K562 (cell line): ENCODE results near the gene SNRNP48. TPM values are rescaled to one million over a fixed set of nuclear protein-coding genes. Genes with fewer than 3 reads are reported as not detected.
A peak's percentile ranks its signal among the peaks of the same experiment; 100 is the strongest.

Source experiments
- ATAC-seq: fragments of 200-7000 bp; cut with Tn5 transposase; 3 replicates; pipeline ENCODE4 v1.9.1; 2020; ENCODE audit warnings: moderate library complexity
- BruUV-seq: library from RNA; stranded (reverse); fragments of 400-500 nt; replicated peaks from 2 replicates; lab custom pipeline; 2021; lab: Mats Ljungman, UMichigan
- CTCF ChIA-PET: fragments of 300-600 bp; formaldehyde crosslinking; extraction: SDS; loops from one replicate; lab custom pipeline; 2021; ENCODE audit warnings: low intra/inter-chr PET ratio; lab: Yijun Ruan, JAX
- POLR2A ChIA-PET: fragments of 300-600, 350-650 bp; sonication (Branson Sonifier 250); formaldehyde crosslinking; extraction: SDS; loops from one replicate; lab custom pipeline; 2021; ENCODE audit warnings: antibody characterized with exemption, inconsistent platforms; lab: Yijun Ruan, JAX
- DNase-seq, 4 experiments: peaks; one replicate each; pipeline versions ENCODE4 v3.0.0 to v3.0.0-alpha.2; 2011 to 2018; ENCODE audit warnings: low spot score in 3 of 4, mixed read lengths in 3 of 4; ENCODE audit errors: extremely low read depth in 1 of 4
- FAIRE-seq: peaks from 2 replicates; lab custom pipeline; 2011; peaks lifted over from hg19 to GRCh38; lab: Jason Lieb, UNC
- H2AFZ ChIP-seq: 2 replicates; pipeline ENCODE4 v1.6.0; 2011; ENCODE audit warnings: low read depth, low read length, control low read depth, inconsistent platforms
- H3K27ac ChIP-seq: fragments of 200-600 bp; 3 replicates; pipeline ENCODE4 v1.8.0; 2011; ENCODE audit warnings: low read depth, mild to moderate bottlenecking, control low read depth, inconsistent platforms, low read length, moderate library complexity, mixed read lengths; ENCODE audit errors: extremely low read depth
- H3K27me3 ChIP-seq, 2 experiments: fragments of 300-600 bp in 1 of 2; 2 replicates in 1 of 2; 3 replicates in 1 of 2; pipeline versions ENCODE4 v1.6.0 to v1.8.0; 2011; ENCODE audit warnings: inconsistent platforms in 2 of 2, low read length in 2 of 2, mild to moderate bottlenecking in 1 of 2, mixed read lengths in 1 of 2, moderate library complexity in 1 of 2; ENCODE audit not compliant: control insufficient read depth in 2 of 2, insufficient read depth in 2 of 2
- H3K36me3 ChIP-seq: fragments of 300-600 bp; 3 replicates; pipeline ENCODE4 v1.8.0; 2011; ENCODE audit warnings: mild to moderate bottlenecking, low read length, inconsistent platforms; ENCODE audit not compliant: control insufficient read depth, insufficient read depth
- H3K4me1 ChIP-seq, 2 experiments: fragments of 200-600 bp in 1 of 2; replicated peaks in 1 of 2; 2 replicates in 1 of 2; 3 replicates in 1 of 2; pipeline versions ENCODE4 v1.5.1 to v1.8.0; 2011; ENCODE audit warnings: inconsistent platforms in 2 of 2, low read length in 2 of 2, mild to moderate bottlenecking in 1 of 2, mixed read lengths in 1 of 2, moderate library complexity in 1 of 2; ENCODE audit not compliant: control insufficient read depth in 2 of 2, insufficient read depth in 2 of 2
- H3K4me2 ChIP-seq: 2 replicates; pipeline ENCODE4 v1.6.1; 2011; ENCODE audit warnings: low read length, control low read depth, inconsistent platforms, mixed read lengths; ENCODE audit not compliant: insufficient read depth
- H3K4me3 ChIP-seq: fragments of 200-600 bp; sonication (generic), shearing (Covaris generic); 2 replicates; pipeline ENCODE4 v1.5.1; 2016; ENCODE audit warnings: control low read depth, inconsistent platforms
- H3K79me2 ChIP-seq: fragments of 200-600 bp; 3 replicates; pipeline ENCODE4 v1.8.0; 2011; ENCODE audit warnings: low read length, inconsistent platforms; ENCODE audit not compliant: control insufficient read depth, insufficient read depth
- H3K9ac ChIP-seq, 2 experiments: 2 replicates each; pipeline versions ENCODE4 v1.6.0 to v1.6.1; 2011; ENCODE audit warnings: low read depth in 2 of 2, low read length in 2 of 2, control low read depth in 1 of 2, inconsistent platforms in 1 of 2, mild to moderate bottlenecking in 1 of 2, mixed read lengths in 1 of 2; ENCODE audit not compliant: insufficient read depth in 1 of 2
- H3K9me1 ChIP-seq: one replicate; pipeline ENCODE4 v1.6.0; 2011; ENCODE audit warnings: inconsistent platforms, mild to moderate bottlenecking, low read length, moderate library complexity; ENCODE audit not compliant: control insufficient read depth, insufficient read depth
- H3K9me3 ChIP-seq: replicated peaks from 2 replicates; pipeline ENCODE4 v1.5.1; 2011; ENCODE audit warnings: low read depth, low read length, inconsistent platforms; ENCODE audit not compliant: control insufficient read depth, insufficient read depth
- H4K20me1 ChIP-seq: replicated peaks from 2 replicates; pipeline ENCODE4 v1.6.1; 2011; ENCODE audit warnings: low read length, inconsistent platforms, mixed read lengths; ENCODE audit not compliant: control insufficient read depth, insufficient read depth
- E2F1 ChIP-seq: sonication (generic); formaldehyde crosslinking; IDR thresholded peaks from 2 replicates; pipeline ENCODE4 v1.8.1; 2023; ENCODE audit warnings: mild to moderate bottlenecking, missing genetic modification reagents, moderate library complexity
- MAFK ChIP-seq: IDR thresholded peaks from 2 replicates; pipeline ENCODE4 v1.6.1; 2011; ENCODE audit warnings: low read length, improper control_type of control experiment
- MYC ChIP-seq, 2 experiments: fragments of 250-450 bp in 1 of 2; sonication (Bioruptor Pico) in 1 of 2; IDR thresholded peaks; 2 replicates each; pipeline versions ENCODE4 v1.5.1 to v1.6.1; 2012 to 2021; ENCODE audit warnings: low read depth in 2 of 2, borderline replicate concordance in 1 of 2, improper control_type of control experiment in 1 of 2, low read length in 1 of 2, mild to moderate bottlenecking in 1 of 2, moderate library complexity in 1 of 2
- SAFB2 ChIP-seq: fragments of 200-400 bp; formaldehyde crosslinking; IDR thresholded peaks from 2 replicates; pipeline ENCODE4 v1.6.1; 2018; ENCODE audit warnings: borderline replicate concordance, low read length, low read depth, moderate library complexity; ENCODE audit not compliant: severe bottlenecking
- SMC3 ChIP-seq: conservative IDR thresholded peaks from 2 replicates; pipeline ENCODE4 v1.6.1; 2011; ENCODE audit warnings: low read depth, low read length, improper control_type of control experiment; ENCODE audit not compliant: insufficient read depth
- ZBTB40 ChIP-seq, 2 experiments: fragments of 450-650 bp in 1 of 2; sonication (generic) in 1 of 2; formaldehyde crosslinking in 1 of 2; IDR thresholded peaks; 2 replicates each; pipeline versions ENCODE4 v1.7.1 to v1.9.0; 2016 to 2022; ENCODE audit warnings: inconsistent platforms in 1 of 2, mild to moderate bottlenecking in 1 of 2, missing genetic modification reagents in 1 of 2
- ZNF445 ChIP-seq: fragments of 250-450 bp; sonication (Bioruptor Pico); IDR thresholded peaks from 2 replicates; pipeline ENCODE4 v1.4.0; 2020; ENCODE audit warnings: low read depth, mild to moderate bottlenecking, moderate library complexity
- WGBS: fragments of 100-300 bp; shearing (Covaris generic); methylation state at CpG from one replicate; pipeline ENCODE4 v1.1.6; 2016; ENCODE audit warnings: low coverage, mixed read lengths; ENCODE audit not compliant: insufficient coverage; ENCODE audit errors: missing lambda C conversion rate; 5-methylcytosine and 5-hydroxymethylcytosine counted together
- in situ Hi-C: fragments of 300-500 bp; cut with MboI; formaldehyde crosslinking; loops from 4 replicates; pipeline ENCODE4 v1.15.0; 2018; ENCODE audit warnings: inconsistent platforms, mixed read lengths
- intact Hi-C: fragments of 100-400 bp; cut with micrococcal nuclease; formaldehyde crosslinking; loops from 2 replicates; pipeline ENCODE4 v1.14.2; 2022
- polyA plus RNA-seq, 8 experiments: library from polyadenylated mRNA; depleted of rRNA in 4 of 8; stranded (reverse) in 5 of 8; unstranded in 3 of 8; fragments of >200 nt; fragmentation: Nextera tagmentation in 2 of 8; fragmentation: Illumina TruSeq in 1 of 8; extraction: Ambion mirVana in 2 of 8; extraction: Trizol in 1 of 8; gene quantifications; 2 replicates each; pipeline versions ENCODE4 v1.2.1 to v1.2.3, GENCODE V29; 2011 to 2014; ENCODE audit warnings: inconsistent platforms in 1 of 8, missing spikeins in 1 of 8
- total RNA-seq, 7 experiments: library from RNA; depleted of rRNA in 6 of 7; stranded (reverse); fragments of >200 nt in 6 of 7; fragmentation: Illumina TruSeq in 2 of 7; extraction: Trizol in 2 of 7; gene quantifications; 2 replicates each; pipeline versions ENCODE4 v1.2.1 to v1.2.3, GENCODE V29; 2011 to 2021; ENCODE audit warnings: low replicate concordance in 1 of 7

The SNRNP48 gene
- total and polyA plus RNA-seq, 9 of the 15 experiments (the other 6 are each of a cell fraction or from before 2014, with no cell fraction given) = 6.2 to 32.9 (median 18.6) TPM

GRCh38 chr6:7566107-7566506 lies 23.9 kb upstream of the SNRNP48 start (continued):
- no peak for TF ChIP-seq SAFB2

- 2% methylated on average over 4 of the region's 4 CpGs for WGBS
- intact Hi-C loops (no loop called here), in situ Hi-C loops (no loop called here)
- BruUV-seq = no TSS peak
- Histone ChIP-seq H3K79me2 (no peaks in the 10 kb centered on the region), H3K27ac (no peak overlapping the region), H4K20me1 (no peaks in the 10 kb centered on the region), H3K9me1 (no peaks in the 10 kb centered on the region), H3K27me3 (peaks cover 71 to 76% of the 10 kb centered on the region in 2 experiments), H3K36me3 (no peaks in the 10 kb centered on the region), H3K4me2 (no peak overlapping the region), H2AFZ (no peak overlapping the region), H3K4me3 (no peak overlapping the region), H3K9ac (no peak overlapping the region), H3K9me3 (no peaks in the 10 kb centered on the region), H3K4me1 (no peaks in the 10 kb centered on the region)
- DNase-seq (no peak), ATAC-seq (no peak; the same call in 2 of the 3 replicates), FAIRE-seq (no peak)
- ChIA-PET POLR2A (interaction anchor here (1.3 kb wide), 1 partner anchor 13 kb away, joined by 8 read pairs; no protein-coding TSS in a partner anchor), CTCF (no interaction called here)
- TF ChIP-seq MAFK (no peak), ZBTB40 (IDR thresholded peaks at IDR 0.05) (peak; percentile 91), ZBTB40 (CRISPR knock-in tag; IDR thresholded peaks at IDR 0.05) (peak; percentile 73), ZNF445 (CRISPR knock-in tag) (no peak), E2F1 (CRISPR knock-in tag) (no peak), MYC (IDR thresholded peaks at IDR 0.05; ENCODE audit: low read depth, low read length) (no peak), MYC (CRISPR knock-in tag; IDR thresholded peaks at IDR 0.05; ENCODE audit: borderline replicate concordance, low read depth) (no peak), SMC3 (no peak)
Measured at GRCh38 chr6:7566617-7567173, 23.3 kb upstream of the SNRNP48 start.
